ENCODE data around the gene PDZK1.

- TF ChIP-seq POLR2AphosphoS5 (IDR thresholded peaks at IDR 0.05; ENCODE audit: low read depth, low read length) (no peak), SIN3A (IDR thresholded peaks at IDR 0.05; ENCODE audit: borderline replicate concordance, insufficient read depth, low read length) (no peak)
These were observed 33.1 kb upstream of the PDZK1 start for GRCh38 chr1:145740269-145740668.
